Measurements from ENCODE around the gene BCL11B.

The BCL11B gene

GRCh38 chr14:99252940-99253868 is 18.8 kb downstream of the BCL11B start:
- no peak for DNase-seq

GRCh38 chr14:99252443-99252939 is 19.5 kb downstream of the BCL11B start:
- no peak for DNase-seq

- DNase-seq, result no peak
These were observed 20.3 kb downstream of the BCL11B start for GRCh38 chr14:99251721-99252120.

DNA sequence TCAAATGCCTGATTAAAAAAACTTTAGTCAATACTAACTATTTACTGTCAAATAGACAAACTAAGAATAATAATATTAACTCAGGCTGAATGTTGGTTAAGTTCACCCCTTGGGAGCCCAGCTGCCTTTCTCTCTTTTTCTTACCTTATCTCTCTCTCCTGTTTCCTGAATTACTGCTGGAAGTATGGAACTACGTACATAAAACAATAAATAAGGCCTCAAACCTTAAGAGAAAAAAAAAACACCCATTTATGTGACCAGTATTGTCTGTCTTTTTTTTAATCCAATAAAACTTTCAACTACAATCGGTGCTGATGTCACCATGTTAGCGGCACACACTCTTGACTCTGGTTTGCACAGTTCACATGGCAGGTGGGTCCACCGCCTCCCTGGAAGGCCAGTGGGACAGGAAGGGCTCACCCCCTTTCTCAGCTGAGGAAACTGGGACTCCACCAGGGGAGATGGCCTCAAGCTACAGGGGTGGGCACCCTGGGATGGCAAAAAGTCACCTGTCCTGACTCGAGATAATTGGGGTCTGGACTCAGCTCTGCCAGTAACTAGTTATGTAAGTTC is 21.3 kb downstream of the BCL11B start:
- no peak for DNase-seq

- DNase-seq, result no peak
These were observed 22.6 kb downstream of the BCL11B start for GRCh38 chr14:99249389-99249788.

GRCh38 chr14:99248761-99249171 is 23.2 kb downstream of the BCL11B start:
- no peak for DNase-seq

DNA sequence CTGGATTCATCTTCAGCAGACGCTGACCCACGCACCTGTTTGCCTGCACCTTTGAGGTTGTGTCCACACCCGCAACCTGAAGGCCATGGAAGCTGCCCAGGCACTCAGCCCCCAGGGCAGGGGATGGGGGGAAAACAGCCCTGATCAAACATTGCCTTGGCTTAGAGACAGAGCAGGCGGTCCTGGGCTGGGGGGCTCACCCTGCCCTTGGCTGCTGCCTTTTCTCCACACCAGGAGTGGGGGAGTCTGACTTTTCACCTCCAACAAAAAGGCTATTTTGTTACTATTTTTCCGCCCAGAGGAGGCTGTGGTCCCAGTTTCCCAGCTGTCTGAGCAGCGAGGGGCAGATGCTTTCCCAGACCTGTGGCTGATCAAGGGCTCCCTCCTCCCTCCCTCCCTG is 24.2 kb downstream of the BCL11B start:
- no peak for DNase-seq

DNA sequence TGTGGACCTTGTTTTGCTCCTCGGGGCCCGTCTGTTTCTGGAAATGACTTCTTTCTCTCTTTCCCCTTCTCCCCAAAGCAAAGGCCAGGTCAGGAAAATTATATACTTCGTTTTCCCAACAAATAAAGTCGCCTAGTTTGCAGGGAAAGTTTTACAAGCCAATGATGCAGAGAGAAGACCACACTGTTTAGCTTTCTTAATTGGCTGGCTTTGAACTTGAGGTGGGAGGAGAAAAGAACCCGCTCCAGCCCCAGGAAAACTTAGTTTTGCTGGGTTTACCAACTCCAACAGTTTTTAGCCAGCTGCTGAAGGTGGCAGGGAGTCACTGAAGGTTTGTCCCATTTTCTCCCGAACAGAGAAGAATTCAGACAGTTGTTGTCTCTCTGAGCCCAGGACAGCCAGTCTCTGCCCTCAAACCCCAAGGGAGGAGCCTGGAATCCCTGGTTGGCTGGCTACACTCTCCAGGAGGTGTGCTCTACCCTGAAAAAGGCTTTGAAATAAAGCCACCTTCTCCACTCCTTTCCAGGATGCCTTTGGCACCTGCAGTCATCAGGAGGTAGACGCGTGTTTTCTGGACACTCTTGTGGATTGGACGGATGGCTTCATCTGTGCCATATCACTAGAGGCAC is 24.8 kb downstream of the BCL11B start:
- no peak for DNase-seq

DNA sequence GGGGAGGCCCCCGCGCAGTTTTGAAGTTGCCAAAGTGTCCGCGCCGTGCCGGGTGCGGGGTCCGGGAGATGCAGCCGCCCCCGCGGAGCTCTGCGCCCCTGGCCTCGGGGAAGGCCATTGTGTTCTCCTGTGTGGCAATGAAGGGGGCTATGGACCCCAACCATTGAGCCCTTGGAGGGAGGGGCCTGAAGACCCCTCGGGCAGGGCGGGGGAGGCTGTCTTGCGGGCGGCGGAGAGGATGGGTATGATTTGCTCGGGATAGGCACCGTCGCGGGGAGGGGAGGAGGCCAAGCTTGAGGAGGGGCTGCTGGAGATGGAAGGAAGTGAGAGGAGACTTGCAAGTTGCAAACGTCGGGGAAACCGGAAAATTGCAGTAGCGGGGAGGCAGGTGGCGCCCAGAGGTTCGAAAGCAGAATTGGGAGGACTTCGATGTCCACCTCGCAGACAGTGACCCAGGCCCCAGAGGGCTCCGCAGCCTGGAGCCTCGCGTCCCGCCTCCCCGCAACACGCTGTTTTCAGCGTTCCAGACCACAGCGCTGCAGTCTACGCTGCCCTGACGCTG is 25.4 kb downstream of the BCL11B start:
- DNase-seq, result no peak

DNA sequence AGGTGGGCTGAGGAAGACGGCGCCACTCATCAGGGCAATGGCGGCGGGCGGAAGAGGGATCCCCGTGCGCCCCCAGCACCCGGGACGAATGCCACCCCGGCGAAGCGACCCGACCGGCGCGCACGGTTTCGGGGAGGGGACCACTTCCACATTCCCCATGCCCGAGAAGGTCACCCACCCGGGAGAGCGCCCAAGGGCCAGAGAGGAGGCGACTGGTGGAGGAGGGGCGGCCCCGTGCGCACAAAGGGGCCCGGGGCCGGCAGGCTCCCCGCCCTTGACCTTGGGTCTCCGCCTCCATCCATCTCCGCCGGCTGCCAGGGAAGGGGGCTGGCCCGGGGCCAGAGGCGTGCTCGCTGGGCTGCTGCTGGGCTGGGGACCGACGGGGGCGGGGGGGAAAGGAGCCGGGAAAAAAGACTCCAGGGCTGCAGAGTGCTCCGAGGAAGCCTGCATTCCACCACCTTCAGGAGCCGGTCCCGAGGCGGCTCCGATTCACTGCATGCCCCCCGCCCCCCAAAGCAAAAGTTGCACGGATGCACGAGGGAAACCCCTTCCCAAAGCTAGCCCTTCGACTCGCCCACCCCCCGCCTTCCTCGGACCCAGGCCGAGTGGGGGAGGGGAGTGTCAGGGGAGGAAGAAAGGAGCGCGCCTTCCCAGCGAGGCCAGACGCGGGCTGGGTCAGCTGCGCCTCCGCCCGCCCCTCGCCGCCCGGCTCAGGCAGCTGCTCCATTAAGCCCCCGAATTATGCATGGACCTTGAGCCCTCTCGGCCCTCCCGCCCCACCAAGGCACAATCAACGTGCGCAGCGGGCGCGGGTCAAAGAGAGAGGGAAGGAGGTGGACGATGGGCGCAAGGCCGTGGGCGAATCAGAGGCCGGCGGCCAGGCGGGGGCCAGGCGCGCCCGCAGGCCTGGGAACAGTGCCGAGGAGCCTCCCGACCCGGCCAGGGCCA is 26.2 kb downstream of the BCL11B start:
- no peak for DNase-seq

- no peak for DNase-seq
These were observed 26.9 kb downstream of the BCL11B start for GRCh38 chr14:99244941-99245563.

- DNase-seq, result no peak
These were observed 27.6 kb downstream of the BCL11B start for GRCh38 chr14:99244367-99244901.

DNA sequence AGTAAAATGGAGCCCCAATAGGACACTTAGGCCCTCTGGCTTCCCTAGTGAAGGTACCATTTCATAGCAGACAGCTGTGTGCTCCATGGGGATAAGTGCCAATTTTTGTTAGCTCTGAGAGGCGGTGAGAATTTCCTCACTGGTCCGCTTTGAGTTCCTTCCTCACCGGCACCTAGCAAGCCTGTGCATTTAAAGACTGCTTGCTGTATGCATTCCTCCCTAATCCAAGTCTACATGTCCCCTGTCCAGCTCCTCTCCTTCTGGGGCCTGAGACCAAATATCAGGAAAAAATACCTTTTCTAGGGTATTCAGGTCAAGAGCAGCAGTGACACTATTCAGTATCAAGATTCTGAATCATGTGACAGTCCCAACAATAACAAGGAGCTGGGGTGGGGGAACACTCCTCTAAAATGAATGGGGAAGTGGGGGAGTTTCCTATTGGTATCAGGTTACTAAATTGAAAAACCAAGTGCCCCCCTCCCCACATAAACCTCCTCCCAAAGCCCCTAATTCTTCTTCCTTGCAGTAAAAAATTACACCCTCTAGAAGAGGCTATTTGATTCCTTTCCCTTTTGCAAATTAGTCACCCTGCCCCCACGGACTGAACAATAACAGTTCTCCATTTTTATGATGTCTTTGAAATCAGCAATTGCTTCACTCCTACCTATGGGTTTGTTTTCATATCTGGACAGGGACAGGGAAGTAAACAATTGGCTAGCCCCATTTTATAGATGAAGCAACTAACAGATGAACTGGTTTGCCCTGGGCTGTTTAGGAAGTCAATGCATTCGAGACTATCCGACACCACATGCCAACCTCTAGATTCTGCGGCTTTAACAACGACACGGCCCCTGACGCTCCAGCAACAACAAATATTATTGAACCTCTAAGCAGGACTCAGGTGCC is 28.9 kb downstream of the BCL11B start:
- DNase-seq, result no peak

GRCh38 chr14:99242238-99242637 is 29.8 kb downstream of the BCL11B start:
- no peak for DNase-seq

DNA sequence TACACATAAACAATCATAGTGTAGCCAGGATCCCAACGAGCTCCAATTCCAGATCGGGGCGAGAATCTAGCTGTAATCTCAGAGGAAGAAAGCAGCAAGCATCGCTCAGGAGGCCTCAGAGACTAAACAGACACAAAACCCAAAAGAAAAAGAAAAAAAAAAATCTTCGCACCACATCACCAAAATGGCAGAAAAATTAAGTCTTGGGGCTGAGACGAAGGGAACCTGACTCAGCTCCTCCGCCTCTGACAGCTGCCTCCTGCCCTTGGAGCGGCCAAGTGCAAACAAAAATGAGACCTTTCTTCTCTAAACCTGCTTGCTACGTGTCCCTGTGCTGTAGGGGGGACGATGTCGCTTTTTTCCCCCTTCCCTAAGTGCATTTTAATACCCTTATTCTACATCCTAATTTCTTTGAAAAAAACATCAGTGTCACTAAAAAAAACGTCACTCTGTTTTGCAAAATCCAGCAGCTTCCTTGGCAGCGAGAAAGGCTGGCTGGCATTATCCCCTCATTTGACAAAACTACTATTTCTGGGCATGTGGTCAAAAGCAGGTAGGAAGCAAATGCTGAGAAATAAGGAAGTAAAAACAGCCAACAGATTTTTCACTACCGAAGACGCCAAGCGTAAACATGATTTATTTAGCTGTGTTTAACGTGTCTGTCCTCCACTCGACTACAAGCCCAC is 30.5 kb downstream of the BCL11B start:
- DNase-seq, result no peak

GRCh38 chr14:99240627-99241324 is 31.2 kb downstream of the BCL11B start:
- DNase-seq, result no peak

DNA sequence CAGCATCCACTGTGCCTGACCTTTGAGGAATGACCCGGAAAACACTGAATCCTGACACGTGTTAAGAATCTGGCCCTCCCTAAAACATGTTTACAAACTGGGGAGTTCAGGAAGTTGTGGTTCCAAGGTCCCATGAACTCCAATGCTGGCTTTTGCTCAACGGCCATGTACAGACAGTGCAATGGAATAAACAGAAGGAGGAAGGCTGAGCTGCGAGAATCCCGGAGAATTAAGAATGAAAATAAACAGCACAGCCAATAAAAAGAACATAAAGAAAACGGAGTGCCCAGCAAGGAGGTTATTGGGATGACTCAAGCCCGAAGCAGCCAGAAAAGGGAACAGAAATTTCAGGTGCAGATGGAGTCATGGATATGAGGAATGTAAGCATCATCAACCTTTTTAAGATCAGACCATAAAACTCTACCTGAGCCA is 32.3 kb downstream of the BCL11B start:
- no peak for DNase-seq

GRCh38 chr14:99238216-99238615 is 33.8 kb downstream of the BCL11B start:
- DNase-seq, result no peak

GRCh38 chr14:99237288-99237687 is 34.7 kb downstream of the BCL11B start:
- DNase-seq, result no peak

Data from suppressor macrophage treated with lipopolysaccharide for 4 hours (primary cell).